OCI-LY3 (cell line): Measurements from ENCODE around the gene PPT2.

ENCODE experiments used
- H2AFZ ChIP-seq: fragments of 200-600, 300-600 bp; shearing (Covaris generic); 2 replicates; pipeline ENCODE4 v1.6.0; 2014; ENCODE audit warnings: antibody characterized with exemption, low read depth, low read length
- H3K27ac ChIP-seq: fragments of 200-600, 300-600 bp; sonication (generic); 2 replicates; pipeline ENCODE4 v1.5.1; 2014; ENCODE audit warnings: mild to moderate bottlenecking, low read length, moderate library complexity, mixed read lengths
- H3K27me3 ChIP-seq: fragments of 200-600, 300-600 bp; sonication (generic); 2 replicates; pipeline ENCODE4 v1.6.1; 2014; ENCODE audit warnings: low read depth, low read length, mixed read lengths
- H3K36me3 ChIP-seq: fragments of 200-600, 300-600 bp; sonication (generic); replicated peaks from 2 replicates; pipeline ENCODE3; 2014; ENCODE audit warnings: low read depth, low read length, mixed read lengths
- H3K4me1 ChIP-seq: fragments of 300-600, 200-600 bp; sonication (generic); 2 replicates; pipeline ENCODE4 v1.6.1; 2014; ENCODE audit warnings: low read length, mixed read lengths
- H3K4me2 ChIP-seq: fragments of 200-600, 300-600 bp; sonication (generic); 2 replicates; pipeline ENCODE4 v1.6.1; 2014; ENCODE audit warnings: low read length, mixed read lengths
- H3K4me3 ChIP-seq: fragments of 300-600, 200-600 bp; sonication (generic); 2 replicates; pipeline ENCODE4 v1.5.1; 2014; ENCODE audit warnings: antibody characterized with exemption, mild to moderate bottlenecking, low read length, moderate library complexity
- H3K79me2 ChIP-seq: fragments of 300-600, 200-600 bp; shearing (Covaris generic); 2 replicates; pipeline ENCODE4 v1.6.1; 2014; ENCODE audit warnings: mild to moderate bottlenecking, low read length, mixed read lengths
- H3K9ac ChIP-seq: fragments of 300-600, 200-600 bp; shearing (Covaris generic); 2 replicates; pipeline ENCODE4 v1.6.0; 2014; ENCODE audit warnings: mild to moderate bottlenecking, low read length, moderate library complexity
- H3K9me3 ChIP-seq: fragments of 200-600, 300-600 bp; shearing (Covaris generic); 2 replicates; pipeline ENCODE4 v1.6.1; 2014; ENCODE audit warnings: low read length, mixed read lengths; ENCODE audit not compliant: insufficient read depth
- H4K20me1 ChIP-seq: fragments of 200-600, 300-600 bp; sonication (generic); 2 replicates; pipeline ENCODE4 v1.6.1; 2016; ENCODE audit warnings: low read length, mixed read lengths; ENCODE audit not compliant: insufficient read depth
- EZH2phosphoT487 ChIP-seq: fragments of 200-600 bp; shearing (Covaris generic); IDR thresholded peaks from 2 replicates; pipeline ENCODE4 v1.6.1; 2018; ENCODE audit warnings: antibody characterized with exemption, mixed run types, low read depth
- TF ChIP-seq, protein P1 (sequence below): fragments of 200-600, 300-600 bp; sonication (generic); IDR thresholded peaks from 2 replicates; pipeline ENCODE4 v1.5.1; 2014; ENCODE audit warnings: antibody characterized with exemption, low read length, low read depth

The PPT2 gene

DNA sequence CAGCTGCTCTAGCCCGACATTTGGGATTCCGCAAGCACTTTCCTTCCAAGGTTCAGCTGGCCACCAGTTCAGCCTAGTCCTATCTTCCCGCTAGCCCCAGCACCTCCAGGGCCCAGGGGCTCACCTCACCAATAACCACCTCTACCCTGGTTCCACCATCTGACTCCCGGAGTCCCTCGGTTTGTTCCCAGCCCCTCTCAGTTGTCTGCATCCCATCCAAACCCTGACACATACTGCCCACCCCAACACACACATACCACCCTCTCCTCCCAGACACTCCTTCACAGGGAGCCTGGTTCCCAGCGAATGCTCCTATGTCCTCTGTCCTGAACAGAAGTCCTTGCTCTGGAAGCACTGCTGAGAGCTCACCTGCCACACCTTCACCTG, 45.2 kb upstream of the PPT2 start:
- no peaks in the 10 kb centered on the region for H3K4me1 ChIP-seq
- no peaks in the 10 kb centered on the region for H3K9me3 ChIP-seq
- no peak overlapping the region for H3K4me3 ChIP-seq
- TF ChIP-seq, protein P1, sequence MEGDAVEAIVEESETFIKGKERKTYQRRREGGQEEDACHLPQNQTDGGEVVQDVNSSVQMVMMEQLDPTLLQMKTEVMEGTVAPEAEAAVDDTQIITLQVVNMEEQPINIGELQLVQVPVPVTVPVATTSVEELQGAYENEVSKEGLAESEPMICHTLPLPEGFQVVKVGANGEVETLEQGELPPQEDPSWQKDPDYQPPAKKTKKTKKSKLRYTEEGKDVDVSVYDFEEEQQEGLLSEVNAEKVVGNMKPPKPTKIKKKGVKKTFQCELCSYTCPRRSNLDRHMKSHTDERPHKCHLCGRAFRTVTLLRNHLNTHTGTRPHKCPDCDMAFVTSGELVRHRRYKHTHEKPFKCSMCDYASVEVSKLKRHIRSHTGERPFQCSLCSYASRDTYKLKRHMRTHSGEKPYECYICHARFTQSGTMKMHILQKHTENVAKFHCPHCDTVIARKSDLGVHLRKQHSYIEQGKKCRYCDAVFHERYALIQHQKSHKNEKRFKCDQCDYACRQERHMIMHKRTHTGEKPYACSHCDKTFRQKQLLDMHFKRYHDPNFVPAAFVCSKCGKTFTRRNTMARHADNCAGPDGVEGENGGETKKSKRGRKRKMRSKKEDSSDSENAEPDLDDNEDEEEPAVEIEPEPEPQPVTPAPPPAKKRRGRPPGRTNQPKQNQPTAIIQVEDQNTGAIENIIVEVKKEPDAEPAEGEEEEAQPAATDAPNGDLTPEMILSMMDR, result no peak
- no peak for TF ChIP-seq EZH2phosphoT487
- no peak overlapping the region for H3K9ac ChIP-seq
- no peak overlapping the region for H2AFZ ChIP-seq
- no peaks in the 10 kb centered on the region for H3K79me2 ChIP-seq
- H3K4me2 ChIP-seq, result no peak overlapping the region
- no peaks in the 10 kb centered on the region for H4K20me1 ChIP-seq
- no peak overlapping the region for H3K27ac ChIP-seq
- H3K27me3 ChIP-seq, result no peaks in the 10 kb centered on the region
- no peaks in the 10 kb centered on the region for H3K36me3 ChIP-seq

DNA sequence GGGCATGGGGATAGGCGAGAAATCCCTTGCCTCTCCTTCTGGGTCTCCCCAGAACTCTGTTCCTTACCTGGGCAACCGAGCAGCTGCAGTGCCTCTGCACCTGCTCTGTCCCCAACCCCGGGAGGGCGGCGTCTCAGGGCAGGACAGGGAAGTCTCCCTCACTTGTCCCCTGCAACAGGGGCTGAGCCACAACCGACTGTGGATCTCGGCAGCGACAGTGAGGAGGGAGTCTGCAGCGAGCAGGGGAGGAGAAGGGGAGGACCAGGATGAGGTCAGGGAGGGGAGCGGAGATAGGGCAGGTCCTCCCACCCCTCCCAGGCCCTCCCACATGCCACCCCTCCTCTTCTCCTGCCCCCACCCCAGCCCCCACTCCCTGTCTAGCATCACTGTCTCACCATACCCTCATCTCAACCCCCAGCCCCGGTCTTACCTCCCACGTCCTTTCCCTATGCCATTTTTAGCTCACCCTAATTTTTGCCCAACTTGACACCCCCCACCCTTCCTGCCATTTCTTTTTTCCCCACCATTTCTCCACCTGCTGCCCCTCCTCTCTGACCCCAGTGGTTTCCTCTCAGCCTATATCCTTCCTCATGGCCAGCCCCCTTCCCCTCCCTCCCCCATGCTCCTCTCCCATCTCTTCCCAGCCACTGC, 44.7 kb upstream of the PPT2 start, which contains the start of gene TNXB:
Gene TNXB (minus strand): TSS at position 225 of the 651 bp plus-strand sequence. CDS start 11,140 bp downstream, outside the sequence.
- H3K4me3 ChIP-seq, result no peak within 1 kb of the TSS
- H3K9ac ChIP-seq, result no peak within 1 kb of the TSS
- H3K36me3 ChIP-seq, result no peaks in the 10 kb centered on the region
- H3K27me3 ChIP-seq, result no peaks in the 10 kb centered on the region
- H3K4me1 ChIP-seq, result no peaks in the 10 kb centered on the region
- H3K9me3 ChIP-seq, result no peaks in the 10 kb centered on the region
- no peaks in the 10 kb centered on the region for H3K79me2 ChIP-seq
- TF ChIP-seq EZH2phosphoT487, result no peak
- TF ChIP-seq, protein P1, result no peak
- no peaks in the 10 kb centered on the region for H4K20me1 ChIP-seq
- no peak within 1 kb of the TSS for H2AFZ ChIP-seq
- no peak within 1 kb of the TSS for H3K27ac ChIP-seq
- no peak within 1 kb of the TSS for H3K4me2 ChIP-seq

DNA sequence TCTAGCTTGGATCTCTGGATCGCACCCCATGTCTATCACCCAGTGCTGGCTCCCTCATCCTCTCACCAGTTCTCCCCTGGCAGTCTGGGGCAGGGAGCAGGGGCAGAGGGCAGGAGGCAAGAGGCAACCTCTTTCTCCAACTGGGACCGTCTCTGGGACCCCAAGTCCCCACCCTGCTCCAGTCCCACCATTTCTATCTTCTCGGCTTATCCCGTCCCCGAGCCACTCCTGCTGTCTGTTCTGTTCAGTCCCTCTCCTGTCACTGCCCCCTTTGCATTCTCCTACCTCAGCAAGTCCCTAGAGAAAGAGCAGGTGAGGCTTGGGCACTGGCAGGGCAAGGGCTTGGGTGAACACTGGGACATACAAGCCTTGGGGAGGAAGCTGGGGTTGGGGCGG, 44.2 kb upstream of the PPT2 start:
- Histone ChIP-seq H2AFZ (no peak overlapping the region), H3K79me2 (no peaks in the 10 kb centered on the region), H3K4me2 (no peak overlapping the region), H3K4me3 (no peak overlapping the region), H3K27ac (no peak overlapping the region), H3K9ac (no peak overlapping the region), H3K4me1 (no peaks in the 10 kb centered on the region), H4K20me1 (no peaks in the 10 kb centered on the region), H3K36me3 (no peaks in the 10 kb centered on the region), H3K27me3 (no peaks in the 10 kb centered on the region), H3K9me3 (no peaks in the 10 kb centered on the region)
- no peak for TF ChIP-seq EZH2phosphoT487
- TF ChIP-seq, protein P1, result no peak

DNA sequence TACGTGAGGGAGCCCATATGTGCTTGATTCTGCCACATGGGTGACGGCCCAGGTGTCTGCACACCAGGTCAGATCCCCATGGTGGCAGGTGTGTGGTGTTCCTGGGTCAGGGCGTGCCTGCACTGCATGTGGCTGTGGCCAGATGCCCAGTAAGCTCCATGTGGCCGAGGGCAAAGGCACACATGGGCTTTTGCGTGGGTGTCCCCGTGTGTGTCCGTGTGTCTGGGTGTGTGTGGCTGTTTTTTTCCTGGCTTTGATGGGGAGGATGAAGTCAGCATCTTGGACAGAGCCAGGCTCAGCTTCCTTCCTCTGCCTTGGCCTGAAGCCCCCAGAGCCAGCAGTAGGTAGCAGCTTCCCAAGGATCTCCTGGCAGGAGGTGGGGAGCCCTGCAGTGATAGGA, 43.3 kb upstream of the PPT2 start:
- no peak overlapping the region for H3K4me2 ChIP-seq
- H3K27ac ChIP-seq, result no peak overlapping the region

More for the DNA sequence above, 43.3 kb upstream of the PPT2 start:
- Histone ChIP-seq H3K9ac (no peak overlapping the region), H3K4me3 (no peak overlapping the region), H3K4me1 (no peaks in the 10 kb centered on the region), H3K27me3 (no peaks in the 10 kb centered on the region), H4K20me1 (no peaks in the 10 kb centered on the region), H2AFZ (no peak overlapping the region), H3K79me2 (no peaks in the 10 kb centered on the region), H3K9me3 (no peaks in the 10 kb centered on the region), H3K36me3 (no peaks in the 10 kb centered on the region)
- TF ChIP-seq EZH2phosphoT487, result no peak
- TF ChIP-seq, protein P1, result no peak
